DOHH2 (cell line): ENCODE results near the gene SMG6.

Experiments
- H3F3A ChIP-seq: fragments of 200-600 bp; sonication (generic), shearing (Covaris generic); 2 replicates; pipeline ENCODE4 v1.6.0; 2016; ENCODE audit warnings: antibody characterized with exemption, mild to moderate bottlenecking; ENCODE audit not compliant: control insufficient read depth, insufficient read depth
- H3K27ac ChIP-seq: fragments of 200-600 bp; sonication (generic); 2 replicates; pipeline ENCODE4 v1.5.1; 2014; ENCODE audit warnings: low read depth, mild to moderate bottlenecking, low read length, moderate library complexity
- H3K27me3 ChIP-seq: fragments of 200-600 bp; sonication (generic); 2 replicates; pipeline ENCODE4 v1.6.1; 2014; ENCODE audit warnings: mild to moderate bottlenecking, low read length, mixed read lengths; ENCODE audit not compliant: control insufficient read depth
- H3K36me3 ChIP-seq: fragments of 200-600 bp; sonication (generic); 2 replicates; pipeline ENCODE4 v1.6.1; 2014; ENCODE audit warnings: mild to moderate bottlenecking, low read length, moderate library complexity, mixed read lengths; ENCODE audit not compliant: control insufficient read depth
- H3K4me1 ChIP-seq: fragments of 200-600 bp; sonication (generic); 2 replicates; pipeline ENCODE4 v1.6.1; 2014; ENCODE audit warnings: mild to moderate bottlenecking, low read length, mixed read lengths; ENCODE audit not compliant: control insufficient read depth
- H3K4me2 ChIP-seq: fragments of 200-600 bp; sonication (generic); 2 replicates; pipeline ENCODE4 v1.6.0; 2014; ENCODE audit warnings: mild to moderate bottlenecking, low read length, moderate library complexity
- H3K4me3 ChIP-seq: fragments of 200-600 bp; sonication (generic); 2 replicates; pipeline ENCODE4 v1.5.1; 2014; ENCODE audit warnings: mild to moderate bottlenecking, low read length, mixed read lengths
- H3K79me2 ChIP-seq: fragments of 200-600 bp; sonication (generic); 2 replicates; pipeline ENCODE4 v1.6.1; 2014; ENCODE audit warnings: mild to moderate bottlenecking, low read length, mixed read lengths; ENCODE audit not compliant: control insufficient read depth
- H3K9me2 ChIP-seq: fragments of 200-600 bp; sonication (generic); replicated peaks from 2 replicates; pipeline ENCODE4 v1.6.1; 2014; ENCODE audit warnings: mild to moderate bottlenecking, low read length, mixed read lengths; ENCODE audit not compliant: control insufficient read depth
- H3K9me3 ChIP-seq: fragments of 200-600 bp; sonication (generic); 2 replicates; pipeline ENCODE4 v1.6.1; 2014; ENCODE audit warnings: antibody characterized with exemption, low read length, mixed read lengths; ENCODE audit not compliant: control insufficient read depth, insufficient read depth
- H4K20me1 ChIP-seq: fragments of 200-600 bp; sonication (generic); 2 replicates; pipeline ENCODE4 v1.6.0; 2014; ENCODE audit warnings: low read depth, mild to moderate bottlenecking, antibody characterized with exemption, low read length, moderate library complexity; ENCODE audit not compliant: control insufficient read depth, insufficient read depth
- EZH2phosphoT487 ChIP-seq: fragments of 200-600 bp; sonication (generic); IDR thresholded peaks from 2 replicates; pipeline ENCODE4 v1.6.1; 2017; ENCODE audit warnings: borderline replicate concordance, mild to moderate bottlenecking, antibody characterized with exemption, low read length, moderate library complexity, mixed read lengths
- TF ChIP-seq, protein P1 (sequence below): fragments of 200-600 bp; sonication (generic); IDR thresholded peaks from one replicate; pipeline ENCODE4 v1.5.1; 2014; ENCODE audit warnings: antibody characterized with exemption, mild to moderate bottlenecking, low read depth, low read length; ENCODE audit not compliant: poor library complexity, severe bottlenecking

Gene SMG6

DNA sequence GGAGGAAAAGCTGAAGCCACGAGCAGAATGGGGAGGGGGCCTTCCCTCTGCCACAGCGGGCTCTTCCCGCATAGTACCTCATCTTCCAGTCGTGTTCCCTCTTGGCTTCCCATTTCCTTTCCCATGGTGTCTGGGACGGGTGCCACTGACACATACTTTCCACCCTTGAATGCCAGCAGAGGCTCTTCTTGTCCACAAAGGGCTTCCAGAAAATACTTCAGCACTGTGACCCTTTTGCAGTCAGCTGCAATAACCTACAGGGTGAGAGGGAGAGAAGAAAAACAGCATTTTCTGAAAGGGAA, 218.0 kb downstream of the SMG6 start:
- Histone ChIP-seq H3K27me3 (no peaks in the 10 kb centered on the region), H3K9me2 (no peaks in the 10 kb centered on the region)

DNA sequence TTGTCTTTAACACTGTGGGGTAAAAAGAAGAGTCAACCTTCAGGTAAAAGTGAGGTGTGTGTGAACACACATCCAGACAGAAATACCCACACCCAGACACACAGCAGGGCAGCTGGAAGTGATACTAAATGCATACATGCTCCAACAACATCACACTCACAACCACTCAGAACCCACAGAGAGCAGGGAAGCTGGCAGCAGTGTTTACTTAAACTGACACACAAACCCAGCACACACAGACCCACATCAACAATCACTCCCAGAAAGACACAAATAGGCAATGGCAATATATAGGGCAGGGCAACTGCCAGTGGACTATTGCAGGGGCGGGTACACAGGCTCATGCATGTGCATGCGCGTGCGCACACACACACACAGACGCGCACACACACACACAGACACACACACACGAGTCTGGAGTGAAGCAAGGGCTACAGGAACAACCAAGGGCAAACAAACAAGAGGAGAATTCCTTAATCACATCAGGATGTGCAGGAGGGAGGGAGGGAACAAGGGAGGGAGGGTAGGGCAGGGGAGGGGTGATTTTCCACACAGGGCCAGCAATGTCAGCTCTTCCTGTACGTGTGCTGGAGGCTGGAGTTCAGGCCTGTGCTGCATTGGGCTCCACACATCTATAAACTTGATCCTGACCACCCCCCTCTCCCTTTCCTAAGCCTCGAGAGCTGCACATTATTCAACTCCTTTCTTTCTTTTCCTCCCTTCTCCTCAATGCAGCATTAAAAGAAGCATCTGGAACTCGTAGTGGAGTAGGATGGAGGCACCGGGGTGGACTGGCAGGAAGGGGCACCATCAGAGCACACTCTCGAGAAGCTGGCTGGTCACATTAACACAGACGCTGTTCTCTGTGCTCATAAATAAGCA, 218.6 kb downstream of the SMG6 start:
- Histone ChIP-seq H3K36me3 (peaks cover 13% of the 10 kb centered on the region), H3K27me3 (no peaks in the 10 kb centered on the region), H3K4me3 (no peak overlapping the region), H4K20me1 (no peaks in the 10 kb centered on the region; the same call in none of the 2 replicates), H3K79me2 (no peaks in the 10 kb centered on the region), H3K9me3 (no peaks in the 10 kb centered on the region), H3K9me2 (no peaks in the 10 kb centered on the region), H3K4me1 (peaks cover 40% of the 10 kb centered on the region), H3F3A (no peaks in the 10 kb centered on the region; the same call in 1 of the 2 replicates), H3K4me2 (no peak overlapping the region), H3K27ac (no peak overlapping the region)
- TF ChIP-seq, protein P1, sequence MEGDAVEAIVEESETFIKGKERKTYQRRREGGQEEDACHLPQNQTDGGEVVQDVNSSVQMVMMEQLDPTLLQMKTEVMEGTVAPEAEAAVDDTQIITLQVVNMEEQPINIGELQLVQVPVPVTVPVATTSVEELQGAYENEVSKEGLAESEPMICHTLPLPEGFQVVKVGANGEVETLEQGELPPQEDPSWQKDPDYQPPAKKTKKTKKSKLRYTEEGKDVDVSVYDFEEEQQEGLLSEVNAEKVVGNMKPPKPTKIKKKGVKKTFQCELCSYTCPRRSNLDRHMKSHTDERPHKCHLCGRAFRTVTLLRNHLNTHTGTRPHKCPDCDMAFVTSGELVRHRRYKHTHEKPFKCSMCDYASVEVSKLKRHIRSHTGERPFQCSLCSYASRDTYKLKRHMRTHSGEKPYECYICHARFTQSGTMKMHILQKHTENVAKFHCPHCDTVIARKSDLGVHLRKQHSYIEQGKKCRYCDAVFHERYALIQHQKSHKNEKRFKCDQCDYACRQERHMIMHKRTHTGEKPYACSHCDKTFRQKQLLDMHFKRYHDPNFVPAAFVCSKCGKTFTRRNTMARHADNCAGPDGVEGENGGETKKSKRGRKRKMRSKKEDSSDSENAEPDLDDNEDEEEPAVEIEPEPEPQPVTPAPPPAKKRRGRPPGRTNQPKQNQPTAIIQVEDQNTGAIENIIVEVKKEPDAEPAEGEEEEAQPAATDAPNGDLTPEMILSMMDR: no peak
- no peak for TF ChIP-seq EZH2phosphoT487

More for the DNA sequence above, 218.0 kb downstream of the SMG6 start:
- Histone ChIP-seq H3K9me3 (no peaks in the 10 kb centered on the region), H3K27ac (no peak overlapping the region), H3K4me1 (peaks cover 46% of the 10 kb centered on the region), H3K4me2 (no peak overlapping the region), H3K4me3 (no peak overlapping the region), H3K79me2 (no peaks in the 10 kb centered on the region), H3F3A (no peaks in the 10 kb centered on the region; the same call in 1 of the 2 replicates), H3K36me3 (peaks cover 13% of the 10 kb centered on the region), H4K20me1 (no peaks in the 10 kb centered on the region; the same call in none of the 2 replicates)
- TF ChIP-seq, protein P1: no peak
- TF ChIP-seq EZH2phosphoT487: no peak

DNA sequence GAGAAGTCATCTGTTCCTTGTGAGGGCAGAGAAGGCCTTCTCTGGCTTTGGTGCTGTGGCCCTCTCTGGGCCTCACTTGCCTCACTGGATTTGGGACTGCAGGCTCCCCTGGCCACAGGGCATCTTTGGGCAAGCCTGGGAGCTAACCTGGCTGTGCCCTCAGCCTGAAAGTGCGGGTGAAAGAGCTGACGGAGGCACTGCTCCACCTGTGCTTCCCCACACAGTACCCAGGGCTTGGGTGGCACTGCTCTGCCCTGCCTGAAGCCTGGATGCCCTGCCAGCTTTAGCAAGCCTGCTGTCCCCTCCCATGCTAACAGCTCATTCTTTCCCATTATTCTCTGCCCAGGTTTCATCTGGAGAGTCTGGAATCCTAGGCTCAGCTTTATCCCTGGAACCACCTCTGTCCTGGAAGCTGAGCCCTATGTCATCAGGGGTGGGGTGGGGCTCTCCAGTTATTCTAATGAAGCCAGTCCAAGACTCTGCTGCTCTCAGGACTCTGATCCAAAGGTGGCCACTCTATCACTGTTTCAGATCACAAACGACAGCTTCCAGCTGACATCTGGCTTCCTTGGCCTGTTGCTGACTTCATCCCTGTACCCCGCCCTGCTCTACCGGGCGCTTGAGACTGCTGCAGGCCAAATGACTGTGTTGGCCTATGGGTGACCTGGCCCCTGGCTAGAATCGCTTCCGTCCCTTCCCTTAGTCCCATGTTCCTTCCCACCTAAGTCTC, 219.4 kb downstream of the SMG6 start:
- no peak overlapping the region for H3K4me3 ChIP-seq

More for the DNA sequence above, 219.4 kb downstream of the SMG6 start:
- H3K36me3 ChIP-seq: peaks cover 13% of the 10 kb centered on the region
- no peaks in the 10 kb centered on the region; the same call in none of the 2 replicates for H4K20me1 ChIP-seq
- no peak overlapping the region for H3K27ac ChIP-seq
- TF ChIP-seq, protein P1: no peak
- no peak for TF ChIP-seq EZH2phosphoT487
- no peaks in the 10 kb centered on the region for H3K79me2 ChIP-seq
- H3F3A ChIP-seq: no peaks in the 10 kb centered on the region; the same call in 1 of the 2 replicates
- H3K27me3 ChIP-seq: no peaks in the 10 kb centered on the region
- H3K4me1 ChIP-seq: peaks cover 32% of the 10 kb centered on the region
- no peak overlapping the region for H3K4me2 ChIP-seq
- no peaks in the 10 kb centered on the region for H3K9me2 ChIP-seq
- no peaks in the 10 kb centered on the region for H3K9me3 ChIP-seq
